Measurements from ENCODE around the gene FAAH.

Gene FAAH

GRCh38 chr1:46410156-46411009 is 16.3 kb downstream of the FAAH start:
- DNase-seq (ENCODE audit: low spot score), result no peak
- Histone ChIP-seq H3K4ac (ENCODE audit: low read length) (no peak overlapping the region), H2AFZ (ENCODE audit: low read length) (no peak overlapping the region), H3K27me3 (ENCODE audit: control insufficient read depth in 3 of 3, insufficient read depth in 3 of 3, low read depth in 1 of 3, low read length in 3 of 3) (peaks cover 0 to 19% (median 0%) of the 10 kb centered on the region in 3 experiments), H3K9me3 (replicated peaks in 1 of 2; ENCODE audit: control insufficient read depth in 2 of 2, insufficient read depth in 1 of 2, low read depth in 1 of 2, low read length in 2 of 2) (no peaks in the 10 kb centered on the region), H2BK120ac (ENCODE audit: low read depth, low read length) (no peak overlapping the region), H3K4me2 (ENCODE audit: insufficient read depth, low read length, poor library complexity, severe bottlenecking) (no peak overlapping the region), H3K23ac (ENCODE audit: low read depth, low read length, poor library complexity) (peak overlapping the region; percentile 26), H2AK5ac (ENCODE audit: low read depth, low read length) (peak overlapping the region; percentile 49), H3K14ac (ENCODE audit: low read length) (no peak overlapping the region), H3K27ac (replicated peaks; ENCODE audit: low read length) (no peak overlapping the region), H4K8ac (ENCODE audit: low read depth, low read length) (no peak overlapping the region), H3K79me1 (ENCODE audit: low read depth, low read length) (no peaks in the 10 kb centered on the region), H3K4me1 (ENCODE audit: control insufficient read depth in 2 of 2, insufficient read depth in 1 of 2, low read depth in 1 of 2, low read length in 2 of 2) (peaks cover 5 to 19% of the 10 kb centered on the region in 2 donors), H2BK12ac (ENCODE audit: low read length) (no peak overlapping the region), H2BK5ac (ENCODE audit: low read length) (no peak overlapping the region), H3K4me3 (ENCODE audit: low read length in 2 of 2) (no peak overlapping the region), H3K36me3 (replicated peaks in 1 of 2; ENCODE audit: control insufficient read depth in 2 of 2, insufficient read depth in 2 of 2, low read length in 2 of 2) (peaks cover 0 to 2% of the 10 kb centered on the region in 2 donors), H3K9ac (ENCODE audit: low read depth, low read length, poor library complexity) (no peak overlapping the region), H2BK15ac (ENCODE audit: low read length) (peak overlapping the region; percentile 62), H4K91ac (ENCODE audit: low read depth, low read length, poor library complexity) (no peak overlapping the region), H3K18ac (ENCODE audit: low read length) (peak overlapping the region; percentile 50)
- no CpG with 5 or more reads among the region's 17 CpGs for WGBS, 2 donors (ENCODE audit: extremely low coverage in 2 of 2, insufficient read length in 2 of 2, insufficient replicate concordance in 1 of 2)

DNA sequence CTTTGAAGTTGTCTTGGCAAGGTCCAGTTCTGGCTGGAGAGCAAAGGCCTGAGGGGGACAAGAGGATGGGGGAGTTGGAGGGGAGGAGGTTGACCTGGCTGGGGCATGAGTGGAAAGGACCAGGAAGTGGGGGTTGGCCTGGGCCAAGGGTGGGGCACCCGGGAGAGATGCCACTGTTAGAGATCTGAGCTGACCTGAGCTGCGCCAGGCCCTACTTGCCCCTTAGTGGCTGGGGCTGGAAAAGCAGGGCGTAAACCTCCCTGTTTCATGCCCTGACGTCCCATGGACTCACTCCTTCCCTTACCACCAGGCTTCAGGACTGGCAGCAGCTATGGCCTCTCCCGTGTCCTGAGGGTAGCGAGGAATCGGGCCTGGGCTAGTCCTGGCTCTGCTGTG is 16.9 kb downstream of the FAAH start:
- peaks cover 0 to 19% (median 0%) of the 10 kb centered on the region in 3 experiments for H3K27me3 ChIP-seq (ENCODE audit: control insufficient read depth in 3 of 3, insufficient read depth in 3 of 3, low read depth in 1 of 3, low read length in 3 of 3)
- H3K9me3 ChIP-seq (replicated peaks in 1 of 2; ENCODE audit: control insufficient read depth in 2 of 2, insufficient read depth in 1 of 2, low read depth in 1 of 2, low read length in 2 of 2), result no peaks in the 10 kb centered on the region
- no peak overlapping the region for H3K4me2 ChIP-seq (ENCODE audit: insufficient read depth, low read length, poor library complexity, severe bottlenecking)
- no peak overlapping the region for H3K14ac ChIP-seq (ENCODE audit: low read length)
- H3K4me1 ChIP-seq (ENCODE audit: control insufficient read depth in 2 of 2, insufficient read depth in 1 of 2, low read depth in 1 of 2, low read length in 2 of 2), result peaks cover 5 to 19% of the 10 kb centered on the region in 2 donors
- no peak overlapping the region for H3K18ac ChIP-seq (ENCODE audit: low read length)
- H2BK5ac ChIP-seq (ENCODE audit: low read length), result no peak overlapping the region
- no peak overlapping the region for H4K91ac ChIP-seq (ENCODE audit: low read depth, low read length, poor library complexity)
- no peak overlapping the region for H3K4ac ChIP-seq (ENCODE audit: low read length)
- H3K79me1 ChIP-seq (ENCODE audit: low read depth, low read length), result no peaks in the 10 kb centered on the region
- H2AFZ ChIP-seq (ENCODE audit: low read length), result no peak overlapping the region
- H3K9ac ChIP-seq (ENCODE audit: low read depth, low read length, poor library complexity), result no peak overlapping the region
- no peak for DNase-seq (ENCODE audit: low spot score)
- H3K27ac ChIP-seq (replicated peaks; ENCODE audit: low read length), result no peak overlapping the region
- H2BK12ac ChIP-seq (ENCODE audit: low read length), result no peak overlapping the region
- H3K36me3 ChIP-seq (replicated peaks in 1 of 2; ENCODE audit: control insufficient read depth in 2 of 2, insufficient read depth in 2 of 2, low read length in 2 of 2), result peaks cover 0 to 2% of the 10 kb centered on the region in 2 donors
- WGBS, 2 donors (ENCODE audit: extremely low coverage in 2 of 2, insufficient read length in 2 of 2, insufficient replicate concordance in 1 of 2), result no CpG with 5 or more reads among the region's 7 CpGs
- no peak overlapping the region for H3K23ac ChIP-seq (ENCODE audit: low read depth, low read length, poor library complexity)
- H2AK5ac ChIP-seq (ENCODE audit: low read depth, low read length), result peak overlapping the region; percentile 14
- H2BK120ac ChIP-seq (ENCODE audit: low read depth, low read length), result no peak overlapping the region
- H3K4me3 ChIP-seq (ENCODE audit: low read length in 2 of 2), result no peak overlapping the region
- peak overlapping the region; percentile 62 for H2BK15ac ChIP-seq (ENCODE audit: low read length)
- no peak overlapping the region for H4K8ac ChIP-seq (ENCODE audit: low read depth, low read length)

DNA sequence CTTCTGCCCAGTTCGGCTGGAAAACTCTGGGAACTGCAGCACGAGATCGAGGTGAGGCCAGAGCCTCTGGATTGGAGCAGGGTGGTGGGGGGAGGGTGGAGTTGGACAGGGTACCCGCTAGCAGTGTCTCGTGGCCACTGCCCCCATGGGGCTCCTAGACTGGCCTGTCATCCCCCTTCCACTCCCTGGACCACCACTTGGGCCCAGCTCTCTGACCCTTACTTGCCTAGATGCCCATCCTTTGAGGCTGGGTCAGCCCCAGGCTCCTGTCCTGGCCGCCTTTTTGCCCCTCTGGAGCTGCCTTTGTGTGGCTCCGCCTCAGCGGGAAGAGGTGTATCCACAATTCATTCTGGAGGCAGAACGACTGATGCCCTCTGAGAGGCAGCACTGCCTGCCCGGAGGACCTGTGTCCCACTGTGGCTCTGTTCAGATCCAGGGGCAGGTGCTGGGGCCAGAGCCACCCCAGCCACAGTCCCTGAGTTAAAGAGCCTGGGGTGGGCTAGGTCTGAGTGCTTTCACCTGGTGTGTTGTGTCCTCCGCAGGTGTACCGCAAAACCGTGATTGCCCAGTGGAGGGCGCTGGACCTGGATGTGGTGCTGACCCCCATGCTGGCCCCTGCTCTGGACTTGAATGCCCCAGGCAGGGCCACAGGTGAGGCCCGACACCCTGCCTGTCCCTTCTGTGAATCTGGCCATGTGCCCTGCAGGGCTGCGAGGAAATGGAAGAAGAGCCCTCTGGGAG is 17.7 kb downstream of the FAAH start:
- no CpG with 5 or more reads among the region's 16 CpGs for WGBS, 2 donors (ENCODE audit: extremely low coverage in 2 of 2, insufficient read length in 2 of 2, insufficient replicate concordance in 1 of 2)
- H3K9me3 ChIP-seq (replicated peaks in 1 of 2; ENCODE audit: control insufficient read depth in 2 of 2, insufficient read depth in 1 of 2, low read depth in 1 of 2, low read length in 2 of 2), result no peaks in the 10 kb centered on the region
- peak overlapping the region; percentile 27 for H2BK5ac ChIP-seq (ENCODE audit: low read length)
- no peak for DNase-seq (ENCODE audit: low spot score)
- H3K23ac ChIP-seq (ENCODE audit: low read depth, low read length, poor library complexity), result no peak overlapping the region
- H3K27ac ChIP-seq (replicated peaks; ENCODE audit: low read length), result no peak overlapping the region
- H2AFZ ChIP-seq (ENCODE audit: low read length), result no peak overlapping the region
- H3K14ac ChIP-seq (ENCODE audit: low read length), result no peak overlapping the region
- H3K18ac ChIP-seq (ENCODE audit: low read length), result peak overlapping the region; percentile 72
- no peaks in the 10 kb centered on the region for H3K79me1 ChIP-seq (ENCODE audit: low read depth, low read length)
- no peak overlapping the region for H4K8ac ChIP-seq (ENCODE audit: low read depth, low read length)
- no peak overlapping the region for H3K4me3 ChIP-seq (ENCODE audit: low read length in 2 of 2)
- H2BK12ac ChIP-seq (ENCODE audit: low read length), result no peak overlapping the region
- H3K4ac ChIP-seq (ENCODE audit: low read length), result no peak overlapping the region
- H3K4me1 ChIP-seq (ENCODE audit: control insufficient read depth in 2 of 2, insufficient read depth in 1 of 2, low read depth in 1 of 2, low read length in 2 of 2), result peaks cover 3 to 17% of the 10 kb centered on the region in 2 donors
- H3K36me3 ChIP-seq (replicated peaks in 1 of 2; ENCODE audit: control insufficient read depth in 2 of 2, insufficient read depth in 2 of 2, low read length in 2 of 2), result peaks cover 0 to 2% of the 10 kb centered on the region in 2 donors
- no peak overlapping the region for H3K9ac ChIP-seq (ENCODE audit: low read depth, low read length, poor library complexity)
- peak overlapping the region; percentile 45 for H2BK15ac ChIP-seq (ENCODE audit: low read length)
- H3K27me3 ChIP-seq (ENCODE audit: control insufficient read depth in 3 of 3, insufficient read depth in 3 of 3, low read depth in 1 of 3, low read length in 3 of 3), result peaks cover 0 to 19% (median 0%) of the 10 kb centered on the region in 3 experiments
- no peak overlapping the region for H4K91ac ChIP-seq (ENCODE audit: low read depth, low read length, poor library complexity)
- H3K4me2 ChIP-seq (ENCODE audit: insufficient read depth, low read length, poor library complexity, severe bottlenecking), result no peak overlapping the region
- H2BK120ac ChIP-seq (ENCODE audit: low read depth, low read length), result no peak overlapping the region
- peak overlapping the region; percentile 4 for H2AK5ac ChIP-seq (ENCODE audit: low read depth, low read length)

Data from neuronal stem cell (in vitro differentiated cells).